Measurements from ENCODE around the gene TIMP2. TPM values are rescaled to one million over a fixed set of nuclear protein-coding genes. Genes with fewer than 3 reads are reported as not detected.

The TIMP2 gene
- total RNA-seq, 2 experiments from 2014 or later, result 0.54 TPM; not detected in 1

GRCh38 chr17:78873519-78874340 is 51.5 kb downstream of the TIMP2 start:
- no peak overlapping the region for H2AFZ ChIP-seq (ENCODE audit: low read length)

GRCh38 chr17:78872486-78872885 is 52.7 kb downstream of the TIMP2 start:
- ChIA-PET POLR2A (no interaction called here), CTCF (ENCODE audit: unreplicated experiment) (no interaction called here)
- Histone ChIP-seq H3K9me3 (ENCODE audit: low read length) (no peaks in the 10 kb centered on the region), H2AFZ (ENCODE audit: low read length) (no peak overlapping the region), H4K20me1 (ENCODE audit: insufficient read depth, low read length) (no peaks in the 10 kb centered on the region), H3K79me2 (ENCODE audit: insufficient read depth, low read depth, low read length) (no peaks in the 10 kb centered on the region), H3K4me1 (ENCODE audit: insufficient read depth, low read length, poor library complexity, severe bottlenecking) (no peaks in the 10 kb centered on the region), H3K36me3 (ENCODE audit: insufficient read depth, low read length) (no peaks in the 10 kb centered on the region), H3K4me2 (ENCODE audit: low read length) (no peak overlapping the region), H3K9me2 (ENCODE audit: insufficient read depth, low read length) (no peaks in the 10 kb centered on the region), H3K4me3 (ENCODE audit: low read depth, low read length, poor library complexity, severe bottlenecking) (no peak overlapping the region), H3K27ac (ENCODE audit: low read depth, low read length, poor library complexity, severe bottlenecking) (no peak overlapping the region)
- DNase-seq (ENCODE audit: low spot score), result no peak
- intact Hi-C loops (cut with micrococcal nuclease; ENCODE audit: unreplicated experiment), result no loop called here
- TF ChIP-seq CTCF (conservative IDR thresholded peaks at IDR 0.05; ENCODE audit: low read length) (no peak), EZH2phosphoT487 (IDR thresholded peaks at IDR 0.05; ENCODE audit: borderline replicate concordance, low read depth, low read length) (no peak)
- no TSS peak for BruUV-seq (replicated peaks)

More at GRCh38 chr17:78873519-78874340, 51.5 kb downstream of the TIMP2 start:
- ChIA-PET CTCF (ENCODE audit: unreplicated experiment) (no interaction called here), POLR2A (interaction anchor here (1.3 kb wide), 1 partner anchor 17 kb away, joined by 5 read pairs; no protein-coding TSS in a partner anchor)
- Histone ChIP-seq H3K9me2 (ENCODE audit: insufficient read depth, low read length) (no peaks in the 10 kb centered on the region), H3K27ac (ENCODE audit: low read depth, low read length, poor library complexity, severe bottlenecking) (no peak overlapping the region), H4K20me1 (ENCODE audit: insufficient read depth, low read length) (no peaks in the 10 kb centered on the region), H3K79me2 (ENCODE audit: insufficient read depth, low read depth, low read length) (no peaks in the 10 kb centered on the region), H3K4me3 (ENCODE audit: low read depth, low read length, poor library complexity, severe bottlenecking) (no peak overlapping the region), H3K36me3 (ENCODE audit: insufficient read depth, low read length) (no peaks in the 10 kb centered on the region), H3K4me2 (ENCODE audit: low read length) (no peak overlapping the region), H3K9me3 (ENCODE audit: low read length) (no peaks in the 10 kb centered on the region), H3K4me1 (ENCODE audit: insufficient read depth, low read length, poor library complexity, severe bottlenecking) (no peaks in the 10 kb centered on the region)
- BruUV-seq (replicated peaks), result no TSS peak
- TF ChIP-seq CTCF (conservative IDR thresholded peaks at IDR 0.05; ENCODE audit: low read length) (no peak), EZH2phosphoT487 (IDR thresholded peaks at IDR 0.05; ENCODE audit: borderline replicate concordance, low read depth, low read length) (no peak)
- DNase-seq (ENCODE audit: low spot score), result no peak
- intact Hi-C loops (cut with micrococcal nuclease; ENCODE audit: unreplicated experiment), result no loop called here

GRCh38 chr17:78870621-78871020 is 54.6 kb downstream of the TIMP2 start:
- intact Hi-C loops (cut with micrococcal nuclease; ENCODE audit: unreplicated experiment), result no loop called here
- Histone ChIP-seq H3K9me2 (ENCODE audit: insufficient read depth, low read length) (no peaks in the 10 kb centered on the region), H3K9me3 (ENCODE audit: low read length) (no peaks in the 10 kb centered on the region), H3K4me1 (ENCODE audit: insufficient read depth, low read length, poor library complexity, severe bottlenecking) (no peaks in the 10 kb centered on the region), H3K79me2 (ENCODE audit: insufficient read depth, low read depth, low read length) (no peaks in the 10 kb centered on the region), H3K4me2 (ENCODE audit: low read length) (no peak overlapping the region), H3K36me3 (ENCODE audit: insufficient read depth, low read length) (no peaks in the 10 kb centered on the region), H3K27ac (ENCODE audit: low read depth, low read length, poor library complexity, severe bottlenecking) (no peak overlapping the region), H2AFZ (ENCODE audit: low read length) (no peak overlapping the region), H3K4me3 (ENCODE audit: low read depth, low read length, poor library complexity, severe bottlenecking) (no peak overlapping the region), H4K20me1 (ENCODE audit: insufficient read depth, low read length) (no peaks in the 10 kb centered on the region)
- ChIA-PET CTCF (ENCODE audit: unreplicated experiment) (no interaction called here), POLR2A (no interaction called here)
- DNase-seq (ENCODE audit: low spot score), result no peak
- no TSS peak for BruUV-seq (replicated peaks)
- TF ChIP-seq CTCF (conservative IDR thresholded peaks at IDR 0.05; ENCODE audit: low read length), result no peak
- no peak for TF ChIP-seq EZH2phosphoT487 (IDR thresholded peaks at IDR 0.05; ENCODE audit: borderline replicate concordance, low read depth, low read length)

Measured in OCI-LY7 (cell line).